PC-9 (cell line): ENCODE results near the gene GPLD1.

Source experiments
- EZH2 ChIP-seq: fragments of 200-600 bp; sonication (generic); IDR thresholded peaks from 2 replicates; pipeline ENCODE4 v1.8.0; 2017; ENCODE audit warnings: antibody characterized with exemption, low read depth
- TF ChIP-seq, protein P1 (sequence below): fragments of 200-600 bp; sonication (generic); conservative IDR thresholded peaks from 2 replicates; pipeline ENCODE4 v1.6.1; 2017; ENCODE audit warnings: mixed run types, antibody characterized with exemption, mild to moderate bottlenecking, moderate library complexity

DNA sequence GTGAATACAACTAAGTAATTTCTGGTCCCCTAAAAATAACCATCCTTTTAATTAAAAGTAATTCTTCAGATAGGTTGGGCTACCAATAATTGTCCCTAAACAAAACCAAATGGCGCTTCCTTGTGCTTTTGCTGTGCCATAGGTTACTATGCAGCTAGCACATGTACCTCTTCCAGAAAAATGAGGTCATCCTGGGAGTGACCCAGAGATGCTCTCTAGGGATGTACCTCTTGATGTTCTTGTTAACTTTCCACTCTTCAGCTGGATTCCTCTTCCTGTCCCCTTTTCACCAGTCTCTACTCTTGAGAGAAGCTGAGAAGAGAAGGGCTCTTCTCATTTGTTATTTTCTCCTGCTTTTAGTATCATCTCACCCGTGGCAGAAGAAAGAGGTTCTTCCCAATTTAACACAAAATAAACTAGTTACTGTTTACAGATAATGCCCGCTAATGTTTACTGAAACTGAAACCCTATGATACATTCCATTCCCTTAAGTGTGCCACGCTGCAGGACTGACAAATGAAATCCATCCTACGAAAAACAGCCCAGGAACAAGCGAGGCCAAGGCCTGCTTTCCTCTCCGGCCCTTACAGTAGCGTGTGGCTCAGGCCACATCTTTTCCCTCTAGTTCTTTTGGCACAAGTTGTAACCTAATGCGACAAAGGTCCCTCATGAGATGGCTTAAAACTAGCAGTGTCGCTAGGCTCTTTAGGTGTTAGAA, 62.5 kb downstream of the GPLD1 start:
- no peak for TF ChIP-seq EZH2
- TF ChIP-seq, protein P1, sequence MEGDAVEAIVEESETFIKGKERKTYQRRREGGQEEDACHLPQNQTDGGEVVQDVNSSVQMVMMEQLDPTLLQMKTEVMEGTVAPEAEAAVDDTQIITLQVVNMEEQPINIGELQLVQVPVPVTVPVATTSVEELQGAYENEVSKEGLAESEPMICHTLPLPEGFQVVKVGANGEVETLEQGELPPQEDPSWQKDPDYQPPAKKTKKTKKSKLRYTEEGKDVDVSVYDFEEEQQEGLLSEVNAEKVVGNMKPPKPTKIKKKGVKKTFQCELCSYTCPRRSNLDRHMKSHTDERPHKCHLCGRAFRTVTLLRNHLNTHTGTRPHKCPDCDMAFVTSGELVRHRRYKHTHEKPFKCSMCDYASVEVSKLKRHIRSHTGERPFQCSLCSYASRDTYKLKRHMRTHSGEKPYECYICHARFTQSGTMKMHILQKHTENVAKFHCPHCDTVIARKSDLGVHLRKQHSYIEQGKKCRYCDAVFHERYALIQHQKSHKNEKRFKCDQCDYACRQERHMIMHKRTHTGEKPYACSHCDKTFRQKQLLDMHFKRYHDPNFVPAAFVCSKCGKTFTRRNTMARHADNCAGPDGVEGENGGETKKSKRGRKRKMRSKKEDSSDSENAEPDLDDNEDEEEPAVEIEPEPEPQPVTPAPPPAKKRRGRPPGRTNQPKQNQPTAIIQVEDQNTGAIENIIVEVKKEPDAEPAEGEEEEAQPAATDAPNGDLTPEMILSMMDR, result no peak
